GM12891 (cell line): Measurements from ENCODE around the gene PTGES3.

ENCODE experiments used
- POLR2A ChIP-seq: IDR thresholded peaks from 2 replicates; pipeline ENCODE4 v1.6.1; 2011; ENCODE audit warnings: low read depth, low read length, control low read depth
- POLR2AphosphoS5 ChIP-seq: IDR thresholded peaks from 2 replicates; pipeline ENCODE4 v1.6.1; 2011; ENCODE audit warnings: low read depth, low read length, control low read depth
- POU2F2 ChIP-seq: IDR thresholded peaks from 2 replicates; pipeline ENCODE4 v1.6.1; 2011; ENCODE audit warnings: low read depth, mild to moderate bottlenecking, control low read depth, low read length, moderate library complexity
- SPI1 ChIP-seq: IDR thresholded peaks from 2 replicates; pipeline ENCODE4 v1.6.1; 2011; ENCODE audit warnings: low read depth, low read length, control low read depth

GRCh38 chr12:56633468-56634241 lies 54.4 kb downstream of the PTGES3 start:
- TF ChIP-seq POLR2AphosphoS5: no peak
- no peak for TF ChIP-seq POLR2A
- TF ChIP-seq SPI1: no peak
- TF ChIP-seq POU2F2: no peak
